Stimulated activated CD8-positive, alpha-beta memory T cell treated with anti-CD3 and anti-CD28 coated beads, Interleukin-15, amount 100 ng/mL, for 4 hours (primary cell): ENCODE results near the gene NEURL4.

Source experiments
- DNase-seq, 2 donors: peaks; one replicate each; pipeline ENCODE4 v3.0.0-alpha.2; 2020; ENCODE audit warnings: low read depth in 2 of 2

NEURL4 gene

DNA sequence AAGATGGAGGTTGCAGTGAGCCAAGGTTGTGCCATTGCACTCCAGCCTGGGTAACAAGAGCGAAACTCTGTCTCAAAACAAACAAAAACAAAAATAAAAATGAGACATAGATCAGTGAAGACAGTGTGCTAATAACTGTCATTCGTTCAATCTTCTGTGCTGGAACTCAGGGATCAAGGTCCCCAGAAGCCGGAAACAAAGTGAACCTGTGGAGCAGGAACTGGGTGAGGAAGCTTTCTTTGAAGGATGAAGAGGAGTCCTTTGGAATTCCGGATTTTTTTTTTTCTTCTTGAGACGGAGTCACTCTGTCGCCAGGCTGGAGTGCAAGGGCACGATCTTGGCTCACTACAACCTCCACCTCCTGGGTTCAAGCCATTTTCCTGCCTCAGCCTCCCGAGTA lies 49.7 kb downstream of the NEURL4 start:
- DNase-seq, result no peak

DNA sequence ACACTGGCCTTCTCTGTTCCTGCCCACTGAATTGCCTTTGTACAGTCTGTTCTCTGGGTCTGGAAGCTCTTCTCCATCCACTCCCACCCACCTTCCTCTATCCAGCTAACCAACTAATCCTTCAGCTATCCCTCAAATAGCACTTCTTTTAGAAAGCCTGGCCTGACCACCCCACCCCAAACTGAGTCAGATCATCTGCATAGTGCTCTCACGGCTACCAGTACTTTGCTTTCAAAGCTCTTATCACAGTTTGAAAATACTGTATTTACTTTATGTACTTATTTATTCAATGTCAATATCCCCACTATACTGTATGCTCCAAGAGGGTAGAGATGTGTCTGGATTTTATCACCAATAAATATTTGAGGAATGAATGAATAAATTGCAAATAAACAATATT lies 62.4 kb downstream of the NEURL4 start:
- DNase-seq, result no peak
